ENCODE results near the gene TRERF1.

DNA sequence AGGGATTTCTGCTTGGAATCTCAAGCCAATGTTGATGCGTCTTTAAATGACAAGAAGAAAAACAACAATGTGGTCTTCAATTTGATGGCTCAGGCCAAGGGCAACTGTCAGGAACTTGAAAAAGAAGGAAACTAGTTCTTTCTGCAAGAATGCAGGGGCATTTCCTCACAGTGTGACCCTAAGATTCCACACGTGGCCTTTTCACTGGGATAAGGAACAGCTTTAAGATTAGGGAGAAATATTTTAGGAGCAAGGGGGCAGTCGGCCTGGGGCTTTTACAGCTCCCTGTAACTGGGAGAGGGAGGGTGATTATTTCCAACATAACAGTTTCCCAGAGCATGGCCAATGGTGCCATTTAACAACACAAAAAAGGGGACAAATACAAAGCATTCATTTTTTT is 194.7 kb downstream of the TRERF1 start:
- TF ChIP-seq POLR2AphosphoS5 (IDR thresholded peaks at IDR 0.05) (no peak), POLR2A (IDR thresholded peaks at IDR 0.05) (no peak)

All from upper lobe of left lung (tissue), 4 donors.